Mesenchymal stem cell (in vitro differentiated cells and primary cell): ENCODE results near the gene TPST2.
A peak's percentile ranks its signal among the peaks of the same experiment; 100 is the strongest.

Source experiments
- DNase-seq: peaks from one replicate; pipeline ENCODE4 v3.0.0-alpha.2; 2013
- H2AFZ ChIP-seq: one replicate; pipeline ENCODE4 v1.6.1; 2013; ENCODE audit warnings: low read depth, mild to moderate bottlenecking, control low read depth, inconsistent platforms, low read length, moderate library complexity
- H2AK5ac ChIP-seq: 2 replicates; pipeline ENCODE4 v1.6.1; 2013; ENCODE audit warnings: low read length, moderate library complexity, mild to moderate bottlenecking, inconsistent platforms; ENCODE audit not compliant: severe bottlenecking
- H2BK120ac ChIP-seq: one replicate; pipeline ENCODE4 v1.6.1; 2013; ENCODE audit warnings: low read depth, mild to moderate bottlenecking, inconsistent platforms, low read length, moderate library complexity
- H2BK12ac ChIP-seq, 2 experiments: one replicate each; pipeline ENCODE4 v1.6.1; 2013; ENCODE audit warnings: inconsistent platforms in 2 of 2, low read length in 2 of 2, mild to moderate bottlenecking in 2 of 2, moderate library complexity in 2 of 2, control low read depth in 1 of 2
- H2BK15ac ChIP-seq: one replicate; pipeline ENCODE4 v1.6.1; 2013; ENCODE audit warnings: mild to moderate bottlenecking, low read depth, inconsistent platforms; ENCODE audit not compliant: poor library complexity, severe bottlenecking
- H2BK5ac ChIP-seq: 2 replicates; pipeline ENCODE4 v1.6.1; 2013; ENCODE audit warnings: low read depth, mild to moderate bottlenecking, low read length, control low read depth, inconsistent platforms; ENCODE audit not compliant: poor library complexity, severe bottlenecking
- H3K14ac ChIP-seq, 2 experiments: one replicate each; pipeline ENCODE4 v1.6.1; 2013; ENCODE audit warnings: inconsistent platforms in 2 of 2, low read length in 2 of 2, control low read depth in 1 of 2, mild to moderate bottlenecking in 1 of 2, moderate library complexity in 1 of 2
- H3K18ac ChIP-seq, 2 experiments: one replicate each; pipeline ENCODE4 v1.6.1; 2013; ENCODE audit warnings: inconsistent platforms in 2 of 2, low read length in 2 of 2, control low read depth in 1 of 2, low read depth in 1 of 2, mild to moderate bottlenecking in 1 of 2
- H3K23ac ChIP-seq, 2 experiments: one replicate each; pipeline ENCODE4 v1.6.1; 2013; ENCODE audit warnings: inconsistent platforms in 2 of 2, low read length in 2 of 2, mild to moderate bottlenecking in 2 of 2, moderate library complexity in 2 of 2, control low read depth in 1 of 2
- H3K27ac ChIP-seq: 2 replicates; pipeline ENCODE4 v1.5.1; 2013; ENCODE audit warnings: mild to moderate bottlenecking, moderate library complexity, low read length, control low read depth, inconsistent platforms; ENCODE audit not compliant: poor library complexity, severe bottlenecking
- H3K27me3 ChIP-seq, 2 experiments: 2 replicates each; pipeline versions ENCODE4 v1.6.1 to v1.7.0; 2013; ENCODE audit warnings: low read length in 2 of 2, mild to moderate bottlenecking in 2 of 2, moderate library complexity in 2 of 2, control low read depth in 1 of 2, inconsistent platforms in 1 of 2; ENCODE audit not compliant: control insufficient read depth in 1 of 2, insufficient read depth in 1 of 2
- H3K36me3 ChIP-seq, 2 experiments: 2 replicates each; pipeline versions ENCODE4 v1.6.1 to v1.7.0; 2013; ENCODE audit warnings: low read length in 2 of 2, control low read depth in 1 of 2, inconsistent platforms in 1 of 2, low read depth in 1 of 2, mild to moderate bottlenecking in 1 of 2; ENCODE audit not compliant: insufficient read depth in 2 of 2, control insufficient read depth in 1 of 2
- H3K4ac ChIP-seq, 2 experiments: one replicate each; pipeline ENCODE4 v1.6.1; 2013; ENCODE audit warnings: inconsistent platforms in 2 of 2, low read length in 2 of 2, mild to moderate bottlenecking in 2 of 2, moderate library complexity in 2 of 2, control low read depth in 1 of 2, low read depth in 1 of 2
- H3K4me1 ChIP-seq: 2 replicates; pipeline ENCODE4 v1.6.1; 2013; ENCODE audit warnings: low read depth, low read length, control low read depth; ENCODE audit not compliant: control insufficient read depth, insufficient read depth
- H3K4me2 ChIP-seq: 2 replicates; pipeline ENCODE4 v1.6.1; 2013; ENCODE audit warnings: low read length, mild to moderate bottlenecking, inconsistent platforms; ENCODE audit not compliant: poor library complexity, severe bottlenecking
- H3K4me3 ChIP-seq, 2 experiments: 2 replicates each; pipeline versions ENCODE4 v1.5.1 to v1.7.0; 2013; ENCODE audit warnings: low read length in 2 of 2, mild to moderate bottlenecking in 2 of 2, control low read depth in 1 of 2, low read depth in 1 of 2; ENCODE audit not compliant: insufficient read depth in 1 of 2
- H3K79me1 ChIP-seq: replicated peaks from 2 replicates; pipeline ENCODE4 v1.6.1; 2013; ENCODE audit warnings: mild to moderate bottlenecking, control low read depth, low read length, inconsistent platforms; ENCODE audit not compliant: poor library complexity, severe bottlenecking
- H3K9ac ChIP-seq: 2 replicates; pipeline ENCODE4 v1.7.0; 2013; ENCODE audit warnings: mild to moderate bottlenecking, low read length, moderate library complexity
- H3K9me3 ChIP-seq: 2 replicates; pipeline ENCODE4 v1.7.0; 2013; ENCODE audit warnings: mild to moderate bottlenecking, low read length; ENCODE audit not compliant: control insufficient read depth
- H4K8ac ChIP-seq: one replicate; pipeline ENCODE4 v1.6.1; 2013; ENCODE audit warnings: inconsistent platforms, mild to moderate bottlenecking, low read length, moderate library complexity
- H4K91ac ChIP-seq: one replicate; pipeline ENCODE4 v1.6.1; 2013; ENCODE audit warnings: mild to moderate bottlenecking, low read length, inconsistent platforms
- WGBS: methylation state at CpG from one replicate; pipeline ENCODE4 v1.1.7; 2013; ENCODE audit warnings: mixed read lengths; 5-methylcytosine and 5-hydroxymethylcytosine counted together

Gene TPST2

DNA sequence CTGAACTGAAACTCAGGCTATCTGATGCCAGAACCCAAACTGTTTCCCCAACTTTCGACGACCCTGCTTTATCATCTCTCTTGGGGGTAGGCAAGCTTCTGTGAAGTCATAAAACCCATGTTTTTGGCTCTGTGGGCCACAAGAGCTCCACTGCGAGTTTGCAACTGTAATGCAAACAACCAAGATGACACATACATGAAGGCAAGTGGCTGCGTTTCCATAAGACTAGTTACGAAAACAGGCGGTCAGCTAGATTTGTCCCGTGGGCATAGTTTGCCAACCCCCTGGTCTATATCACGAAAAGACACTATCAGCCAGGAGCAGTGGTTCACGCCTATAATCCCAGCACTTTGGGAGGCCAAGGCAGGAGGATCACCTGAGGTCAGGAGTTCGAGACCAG, 37.5 kb downstream of the TPST2 start:
- no peaks in the 10 kb centered on the region for H3K27me3 ChIP-seq
- H3K79me1 ChIP-seq = peaks cover 35% of the 10 kb centered on the region
- peaks cover 17% of the 10 kb centered on the region for H3K4me1 ChIP-seq
- no peak overlapping the region for H3K4me2 ChIP-seq
- H2BK15ac ChIP-seq = no peak overlapping the region
- peak; percentile 83 for DNase-seq
- no peaks in the 10 kb centered on the region for H3K9me3 ChIP-seq
- no peak overlapping the region for H2AFZ ChIP-seq
- peak overlapping the region; percentile 81 for H4K8ac ChIP-seq
- WGBS = 20% methylated on average over 10 of the region's 10 CpGs
- peak overlapping the region; percentile 64 for H4K91ac ChIP-seq
- peak overlapping the region; percentile 9 for H2BK120ac ChIP-seq
- H3K9ac ChIP-seq = peak overlapping the region; percentile 29
- peak overlapping the region; percentile 44 to 46 for H3K18ac ChIP-seq
- H3K4me3 ChIP-seq = no peak overlapping the region
- no peak overlapping the region for H3K27ac ChIP-seq
- no peak overlapping the region for H3K23ac ChIP-seq
- H3K4ac ChIP-seq = peak overlapping the region; percentile 67 to 80
- H2AK5ac ChIP-seq = no peak overlapping the region
- H2BK12ac ChIP-seq = peak overlapping the region in 1 of 2 experiments; percentile 79
- H2BK5ac ChIP-seq = no peak overlapping the region
- no peak overlapping the region for H3K14ac ChIP-seq
- peaks cover 0 to 4% of the 10 kb centered on the region in 2 experiments for H3K36me3 ChIP-seq

DNA sequence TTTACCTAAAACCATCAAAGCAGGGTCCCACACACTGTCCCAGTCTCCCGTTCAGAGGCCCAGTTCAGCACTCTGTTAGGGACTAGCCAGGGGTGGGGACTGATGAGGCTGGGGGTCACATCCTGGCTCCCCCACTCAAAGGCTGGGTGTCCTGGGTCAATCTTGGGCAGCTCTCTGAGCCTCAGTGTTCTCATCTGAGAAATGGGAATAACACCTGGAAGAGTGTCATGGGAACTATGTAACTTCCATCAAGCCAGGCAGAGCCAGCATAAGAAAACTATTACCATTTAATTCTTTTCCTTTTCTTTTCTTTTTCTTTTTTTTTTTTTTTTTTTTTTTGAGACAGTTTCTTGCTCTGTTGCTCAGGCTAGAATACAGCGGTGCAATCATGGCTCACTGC, 38.4 kb downstream of the TPST2 start:
- Histone ChIP-seq H3K4me3 (no peak overlapping the region), H3K9me3 (no peaks in the 10 kb centered on the region), H3K14ac (no peak overlapping the region), H3K4me2 (no peak overlapping the region), H2AFZ (no peak overlapping the region), H2BK12ac (peak overlapping the region in 1 of 2 experiments; percentile 6), H4K91ac (no peak overlapping the region), H2BK5ac (no peak overlapping the region), H4K8ac (no peak overlapping the region), H2BK15ac (no peak overlapping the region), H3K4ac (no peak overlapping the region), H3K9ac (peak overlapping the region; percentile 19), H3K79me1 (peaks cover 28% of the 10 kb centered on the region), H3K27ac (no peak overlapping the region), H3K27me3 (no peaks in the 10 kb centered on the region), H3K4me1 (peaks cover 14% of the 10 kb centered on the region), H3K23ac (no peak overlapping the region), H3K18ac (peak overlapping the region in 1 of 2 experiments; percentile 37), H2AK5ac (peak overlapping the region; percentile 13), H3K36me3 (peaks cover 0 to 4% of the 10 kb centered on the region in 2 experiments), H2BK120ac (no peak overlapping the region)
- DNase-seq = no peak
- 77% methylated on average over 1 of the region's 2 CpGs for WGBS

- H2AK5ac ChIP-seq = no peak overlapping the region
- WGBS = 21% methylated on average over 8 of the region's 8 CpGs
Measured at GRCh38 chr22:26550498-26551033, 39.4 kb downstream of the TPST2 start.

DNA sequence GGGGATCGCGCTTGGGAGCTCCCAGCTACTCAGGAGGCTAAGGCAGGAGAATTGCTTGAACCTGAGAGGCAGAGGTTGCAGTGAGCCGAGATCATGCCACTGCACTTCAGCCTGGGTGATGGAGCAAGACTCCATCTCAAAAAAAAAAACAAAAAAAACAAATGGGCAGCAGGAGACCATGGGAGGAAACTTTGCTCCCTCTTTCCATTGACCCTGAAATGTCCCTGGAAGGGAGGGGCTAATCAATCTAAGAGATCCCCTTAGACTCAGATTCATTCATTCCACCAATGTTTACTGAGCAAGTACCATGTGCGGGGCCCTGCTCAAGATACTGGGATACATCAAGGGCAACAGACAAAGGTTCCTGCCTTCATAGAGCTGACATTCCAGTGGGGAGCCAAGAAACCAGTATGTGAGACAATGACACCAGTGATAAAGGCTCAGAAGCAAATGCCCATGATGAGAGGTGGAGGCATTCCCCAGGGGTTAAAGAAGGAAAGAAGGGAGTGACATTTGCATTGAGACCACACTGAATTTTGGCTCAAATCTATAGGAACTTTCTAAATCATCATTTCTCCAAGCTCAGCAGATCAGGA, 39.9 kb downstream of the TPST2 start:
- H3K27ac ChIP-seq = peak overlapping the region; percentile 10

More at GRCh38 chr22:26550498-26551033, 39.4 kb downstream of the TPST2 start:
- Histone ChIP-seq H3K27me3 (no peaks in the 10 kb centered on the region), H3K23ac (no peak overlapping the region), H3K4me2 (peak overlapping the region; percentile 10), H3K18ac (peak overlapping the region in 1 of 2 experiments; percentile 59), H3K27ac (peak overlapping the region; percentile 27), H3K4me1 (peaks cover 14% of the 10 kb centered on the region), H2BK12ac (peak overlapping the region in 1 of 2 experiments; percentile 62), H3K4me3 (no peak overlapping the region), H3K79me1 (peaks cover 26% of the 10 kb centered on the region), H3K14ac (no peak overlapping the region), H3K4ac (peak overlapping the region in 1 of 2 experiments; percentile 26), H2BK120ac (peak overlapping the region; percentile 50), H4K8ac (peak overlapping the region; percentile 81), H2BK15ac (no peak overlapping the region), H3K36me3 (peaks cover 0 to 2% of the 10 kb centered on the region in 2 experiments), H4K91ac (peak overlapping the region; percentile 72), H3K9me3 (no peaks in the 10 kb centered on the region), H2BK5ac (no peak overlapping the region), H2AFZ (no peak overlapping the region), H3K9ac (peak overlapping the region; percentile 19)
- DNase-seq = peak; percentile 87

More for the DNA sequence above, 39.9 kb downstream of the TPST2 start:
- no peak overlapping the region for H2BK15ac ChIP-seq
- no peak overlapping the region for H2BK12ac ChIP-seq
- H4K8ac ChIP-seq = no peak overlapping the region
- H2BK120ac ChIP-seq = no peak overlapping the region
- no peaks in the 10 kb centered on the region for H3K9me3 ChIP-seq
- no peak overlapping the region for H3K4ac ChIP-seq
- no peak overlapping the region for H3K9ac ChIP-seq
- no peak for DNase-seq
- H3K36me3 ChIP-seq = no peaks in the 10 kb centered on the region
- WGBS = 95% methylated on average over 3 of the region's 4 CpGs
- no peak overlapping the region for H2AFZ ChIP-seq
- no peak overlapping the region for H2BK5ac ChIP-seq
- H3K14ac ChIP-seq = no peak overlapping the region
- H4K91ac ChIP-seq = peak overlapping the region; percentile 43
- no peak overlapping the region for H3K4me2 ChIP-seq
- H3K27me3 ChIP-seq = no peaks in the 10 kb centered on the region
- H3K4me3 ChIP-seq = no peak overlapping the region
- H2AK5ac ChIP-seq = no peak overlapping the region
- H3K4me1 ChIP-seq = peaks cover 14% of the 10 kb centered on the region
- no peak overlapping the region for H3K23ac ChIP-seq
- H3K18ac ChIP-seq = peak overlapping the region in 1 of 2 experiments; percentile 71
- peaks cover 25% of the 10 kb centered on the region for H3K79me1 ChIP-seq
